ENCODE data around the gene SNUPN. TPM values are rescaled to one million over a fixed set of nuclear protein-coding genes. Genes with fewer than 3 reads are reported as not detected.

The SNUPN gene
- total RNA-seq, 1 donor from 2014 or later = 15.5 TPM

- Mint-ChIP-seq H3K27ac (ENCODE audit: unreplicated experiment) (no peak overlapping the region), H3K36me3 (ENCODE audit: unreplicated experiment) (no peaks in the 10 kb centered on the region), H3K4me1 (ENCODE audit: low read depth, unreplicated experiment) (peaks cover 5% of the 10 kb centered on the region), H3K27me3 (ENCODE audit: unreplicated experiment) (no peaks in the 10 kb centered on the region), H3K9me3 (ENCODE audit: unreplicated experiment) (no peaks in the 10 kb centered on the region), H3K4me3 (ENCODE audit: unreplicated experiment) (no peak overlapping the region)
- no peak for TF ChIP-seq CTCF (IDR thresholded peaks at IDR 0.05; ENCODE audit: partially characterized antibody, unreplicated experiment)
- DNase-seq = no peak
Observed at GRCh38 chr15:75599401-75599800, 26.1 kb downstream of the SNUPN start.

- no peaks in the 10 kb centered on the region for H3K9me3 Mint-ChIP-seq (ENCODE audit: unreplicated experiment)
- H3K27ac Mint-ChIP-seq (ENCODE audit: unreplicated experiment) = no peak overlapping the region
Observed at GRCh38 chr15:75598361-75598760, 27.2 kb downstream of the SNUPN start.

GRCh38 chr15:75597667-75598341 is 27.7 kb downstream of the SNUPN start:
- Mint-ChIP-seq H3K4me3 (ENCODE audit: unreplicated experiment) (no peak overlapping the region), H3K4me1 (ENCODE audit: low read depth, unreplicated experiment) (peaks cover 5% of the 10 kb centered on the region), H3K36me3 (ENCODE audit: unreplicated experiment) (no peaks in the 10 kb centered on the region), H3K9me3 (ENCODE audit: unreplicated experiment) (no peaks in the 10 kb centered on the region), H3K27me3 (ENCODE audit: unreplicated experiment) (no peaks in the 10 kb centered on the region), H3K27ac (ENCODE audit: unreplicated experiment) (no peak overlapping the region)
- DNase-seq = no peak
- peak; percentile 46 for TF ChIP-seq CTCF (IDR thresholded peaks at IDR 0.05; ENCODE audit: partially characterized antibody, unreplicated experiment)

More at GRCh38 chr15:75598361-75598760, 27.2 kb downstream of the SNUPN start:
- Mint-ChIP-seq H3K4me3 (ENCODE audit: unreplicated experiment) (no peak overlapping the region), H3K27me3 (ENCODE audit: unreplicated experiment) (no peaks in the 10 kb centered on the region), H3K36me3 (ENCODE audit: unreplicated experiment) (no peaks in the 10 kb centered on the region), H3K4me1 (ENCODE audit: low read depth, unreplicated experiment) (peaks cover 5% of the 10 kb centered on the region)
- no peak for DNase-seq
- no peak for TF ChIP-seq CTCF (IDR thresholded peaks at IDR 0.05; ENCODE audit: partially characterized antibody, unreplicated experiment)

GRCh38 chr15:75596703-75597345 is 28.7 kb downstream of the SNUPN start:
- Mint-ChIP-seq H3K27me3 (ENCODE audit: unreplicated experiment) (no peaks in the 10 kb centered on the region), H3K27ac (ENCODE audit: unreplicated experiment) (no peak overlapping the region), H3K9me3 (ENCODE audit: unreplicated experiment) (no peaks in the 10 kb centered on the region), H3K4me1 (ENCODE audit: low read depth, unreplicated experiment) (peaks cover 5% of the 10 kb centered on the region), H3K4me3 (ENCODE audit: unreplicated experiment) (no peak overlapping the region), H3K36me3 (ENCODE audit: unreplicated experiment) (no peaks in the 10 kb centered on the region)
- no peak for DNase-seq
- no peak for TF ChIP-seq CTCF (IDR thresholded peaks at IDR 0.05; ENCODE audit: partially characterized antibody, unreplicated experiment)

GRCh38 chr15:75594276-75594675 is 31.2 kb downstream of the SNUPN start:
- DNase-seq = no peak
- H3K4me3 Mint-ChIP-seq (ENCODE audit: unreplicated experiment) = no peak overlapping the region
- H3K9me3 Mint-ChIP-seq (ENCODE audit: unreplicated experiment) = no peaks in the 10 kb centered on the region
- no peaks in the 10 kb centered on the region for H3K27me3 Mint-ChIP-seq (ENCODE audit: unreplicated experiment)
- peaks cover 5% of the 10 kb centered on the region for H3K4me1 Mint-ChIP-seq (ENCODE audit: low read depth, unreplicated experiment)
- H3K27ac Mint-ChIP-seq (ENCODE audit: unreplicated experiment) = no peak overlapping the region
- TF ChIP-seq CTCF (IDR thresholded peaks at IDR 0.05; ENCODE audit: partially characterized antibody, unreplicated experiment) = no peak
- no peaks in the 10 kb centered on the region for H3K36me3 Mint-ChIP-seq (ENCODE audit: unreplicated experiment)
